T-cell (primary cell): ENCODE results near the gene METRN. TPM values are rescaled to one million over a fixed set of nuclear protein-coding genes. Genes with fewer than 3 reads are reported as not detected.
"Not testable (repeated sequence)": the region's sequence is repeated elsewhere in the genome, so short reads cannot be mapped to it uniquely, and the experiment has no call there.

Source experiments
- ATAC-seq, 4 experiments: fragments of 200-7000 bp in 3 of 4; fragments of 150-1000 bp in 1 of 4; cut with Tn5 transposase; replicated peaks in 1 of 4; 1 replicate in 3 of 4; 2 replicates in 1 of 4; pipeline ENCODE4 v1.10.0; 2021; ENCODE audit warnings: moderate library complexity in 3 of 4, mild to moderate bottlenecking in 2 of 4, moderate number of reproducible peaks in 1 of 4
- CTCF ChIA-PET, 2 donors: fragments of 300-600 bp; sonication (Branson Sonifier 250); formaldehyde crosslinking; loops; one replicate each; lab custom pipeline; 2022; ENCODE audit warnings: antibody characterized with exemption in 2 of 2; lab: Charles Lee
- POLR2A ChIA-PET, 2 donors: fragments of 300-600 bp; sonication (Branson Sonifier 250); formaldehyde crosslinking; loops; one replicate each; lab custom pipeline; 2022; ENCODE audit warnings: antibody characterized with exemption in 2 of 2; lab: Charles Lee
- DNase-seq, 35 experiments: peaks; one replicate each; pipeline versions ENCODE4 v3.0.0 to v3.0.0-alpha.2; 2013 to 2023
- H3K27ac ChIP-seq: one replicate; pipeline ENCODE4 v1.5.1; 2013; ENCODE audit warnings: low read length
- H3K27me3 ChIP-seq, 2 experiments: replicated peaks in 1 of 2; 1 replicate in 1 of 2; 2 replicates in 1 of 2; pipeline versions ENCODE4 v1.6.1 to v1.7.0; 2013; ENCODE audit warnings: low read length in 1 of 2, mixed read lengths in 1 of 2; ENCODE audit not compliant: control insufficient read depth in 2 of 2, insufficient read depth in 2 of 2; ENCODE audit errors: extremely low read depth in 1 of 2
- H3K36me3 ChIP-seq, 2 donors: 1 replicate in 1 of 2; 2 replicates in 1 of 2; pipeline versions ENCODE4 v1.6.1 to v1.7.0; 2013; ENCODE audit warnings: low read length in 1 of 2; ENCODE audit not compliant: control insufficient read depth in 2 of 2, insufficient read depth in 1 of 2; ENCODE audit errors: extremely low read depth in 1 of 2
- H3K4me1 ChIP-seq, 2 experiments: 1 replicate in 1 of 2; 2 replicates in 1 of 2; pipeline versions ENCODE4 v1.6.1 to v1.7.0; 2013; ENCODE audit warnings: low read length in 2 of 2, mixed read lengths in 1 of 2; ENCODE audit not compliant: insufficient read depth in 2 of 2, control insufficient read depth in 1 of 2; ENCODE audit errors: extremely low read depth in 1 of 2
- H3K4me3 ChIP-seq, 2 donors: 1 replicate in 1 of 2; 2 replicates in 1 of 2; pipeline versions ENCODE4 v1.5.1 to v1.7.0; 2013; ENCODE audit warnings: mild to moderate bottlenecking in 2 of 2, low read length in 1 of 2, moderate library complexity in 1 of 2; ENCODE audit not compliant: control insufficient read depth in 1 of 2; ENCODE audit errors: extremely low read depth in 1 of 2
- H3K9me3 ChIP-seq: 2 replicates; pipeline ENCODE4 v1.7.0; 2013
- H3K27ac Mint-ChIP-seq, 2 donors: one replicate each; pipeline ENCODE4 v1.8.0; 2020 to 2021; ENCODE audit warnings: mild to moderate bottlenecking in 2 of 2, mixed read lengths in 2 of 2
- H3K27me3 Mint-ChIP-seq, 2 donors: one replicate each; pipeline ENCODE4 v1.8.0; 2021 to 2022; ENCODE audit warnings: mixed read lengths in 2 of 2
- H3K36me3 Mint-ChIP-seq: one replicate; pipeline ENCODE4 v1.8.0; 2021; ENCODE audit warnings: mixed read lengths
- H3K4me1 Mint-ChIP-seq, 3 donors: one replicate each; pipeline ENCODE4 v1.8.0; 2020 to 2022; ENCODE audit warnings: mixed read lengths in 3 of 3, mild to moderate bottlenecking in 1 of 3
- H3K4me3 Mint-ChIP-seq, 3 donors: one replicate each; pipeline ENCODE4 v1.8.0; 2020 to 2022; ENCODE audit warnings: mild to moderate bottlenecking in 3 of 3, mixed read lengths in 3 of 3, moderate library complexity in 3 of 3
- H3K9me3 Mint-ChIP-seq, 3 donors: one replicate each; pipeline ENCODE4 v1.8.0; 2020 to 2022; ENCODE audit warnings: mixed read lengths in 3 of 3
- WGBS: methylation state at CpG from one replicate; pipeline ENCODE4 v1.1.5; 2013; ENCODE audit warnings: missing lambda C conversion rate; ENCODE audit not compliant: insufficient coverage; 5-methylcytosine and 5-hydroxymethylcytosine counted together
- total RNA-seq, 35 experiments: library from RNA in 6 of 35; stranded (reverse) in 6 of 35; fragments of 120-200 nt in 1 of 35; gene quantifications; one replicate each; pipeline versions ENCODE4 v1.2.1 to v1.2.4 and lab custom pipeline; 2013 to 2026

The METRN gene
- total RNA-seq, 5 donors from 2014 or later (not counting 1 experiment from before 2014, with no cell fraction given) = 4.2 to 18.2 (median 12.0) TPM

- Mint-ChIP-seq H3K9me3 (no peaks in the 10 kb centered on the region), H3K36me3 (no peaks in the 10 kb centered on the region), H3K4me1 (peaks cover 6 to 16% (median 7%) of the 10 kb centered on the region in 3 donors), H3K27me3 (peaks cover 23 to 48% of the 10 kb centered on the region in 2 donors), H3K4me3 (no peak overlapping the region), H3K27ac (no peak overlapping the region)
- WGBS = 10% methylated on average over 8 of the region's 25 CpGs
- Histone ChIP-seq H3K4me3 (no peak overlapping the region), H3K27ac (no peak overlapping the region), H3K36me3 (no peaks in the 10 kb centered on the region), H3K9me3 (no peaks in the 10 kb centered on the region), H3K4me1 (peaks cover 0 to 28% of the 10 kb centered on the region in 2 experiments), H3K27me3 (peaks cover 8 to 76% of the 10 kb centered on the region in 2 experiments)
- ChIA-PET CTCF (interaction anchor here (0.8 to 2.1 kb wide), 6 partner anchors 9 to 391 kb away, joined by 3 to 5 read pairs (median 4); partner anchors contain the start of genes ANTKMT (in 1 of the 2), CCDC78 (in 1 of the 2), CHTF18 (in 1 of the 2) and RPUSD1 (in 1 of the 2)), POLR2A (no interaction called here)
- DNase-seq (peak; percentile 40 to 89 (median 67)), ATAC-seq (peak; percentile 41 to 55 (median 44))
These were observed 3.2 kb upstream of the METRN start for GRCh38 chr16:711548-712320.

- POLR2A ChIA-PET, H3K9me3 ChIP-seq, H3K9me3 Mint-ChIP-seq, ATAC-seq, H3K27ac ChIP-seq, H3K27ac Mint-ChIP-seq, H3K36me3 ChIP-seq, H3K4me3 ChIP-seq, H3K36me3 Mint-ChIP-seq: not testable (repeated sequence)
- Histone ChIP-seq H3K4me1 (peaks cover 0 to 28% of the 10 kb centered on the region in 2 experiments), H3K27me3 (peaks cover 8 to 71% of the 10 kb centered on the region in 2 experiments)
- WGBS = 51% methylated on average over 3 of the region's 13 CpGs
- peaks cover 6 to 14% (median 7%) of the 10 kb centered on the region in 3 donors for H3K4me1 Mint-ChIP-seq
- peak in 13 of 35 experiments; percentile 26 to 61 (median 37) for DNase-seq
- H3K27me3 Mint-ChIP-seq = peaks cover 21 to 40% of the 10 kb centered on the region in 2 donors
- CTCF ChIA-PET = interaction anchor here (0.5 to 1.6 kb wide), 4 partner anchors 8 to 473 kb away, joined by 3 to 5 read pairs (median 4); partner anchors contain the start of genes ANTKMT (in 1 of the 2) and CCDC78 (in 1 of the 2)
- H3K4me3 Mint-ChIP-seq = peak overlapping the region in 1 of 3 donors; percentile 12
These were observed 2.1 kb upstream of the METRN start for GRCh38 chr16:712740-713250.

GRCh38 chr16:714079-714478, 839 bp upstream of the METRN start:
- no peak for ATAC-seq
- Mint-ChIP-seq H3K4me3 (peak overlapping the region in 2 of 3 donors; percentile 21 to 51), H3K27ac (peak overlapping the region in 1 of 2 donors; percentile 39), H3K4me1 (peaks cover 7 to 16% (median 10%) of the 10 kb centered on the region in 3 donors), H3K36me3 (no peaks in the 10 kb centered on the region), H3K27me3 (peaks cover 14 to 28% of the 10 kb centered on the region in 2 donors), H3K9me3 (no peaks in the 10 kb centered on the region)
- peaks cover under 1 to 63% of the 10 kb centered on the region in 2 experiments for H3K27me3 ChIP-seq
- no peak for DNase-seq
- H3K9me3 ChIP-seq = no peaks in the 10 kb centered on the region
- 67% methylated on average over 10 of the region's 11 CpGs for WGBS
- no peaks in the 10 kb centered on the region for H3K36me3 ChIP-seq
- no peak overlapping the region for H3K4me3 ChIP-seq
- H3K4me1 ChIP-seq = peaks cover 0 to 36% of the 10 kb centered on the region in 2 experiments
- ChIA-PET CTCF (no interaction called here), POLR2A (interaction anchor here in 1 of 2 donors (0.6 kb wide), 1 partner anchor 29 kb away, joined by 3 read pairs; no protein-coding TSS in a partner anchor)
- H3K27ac ChIP-seq = no peak overlapping the region

GRCh38 chr16:715477-716199, 720 bp downstream of the METRN start:
- Histone ChIP-seq H3K27me3 (peaks cover 0 to 48% of the 10 kb centered on the region in 2 experiments), H3K27ac (no peak overlapping the region), H3K4me1 (peaks cover 5 to 51% of the 10 kb centered on the region in 2 experiments), H3K9me3 (no peaks in the 10 kb centered on the region), H3K4me3 (peak overlapping the region; percentile 21 to 56), H3K36me3 (no peaks in the 10 kb centered on the region)
- Mint-ChIP-seq H3K27me3 (peaks cover 9 to 14% of the 10 kb centered on the region in 2 donors), H3K36me3 (no peaks in the 10 kb centered on the region), H3K4me1 (peaks cover 18 to 30% (median 21%) of the 10 kb centered on the region in 3 donors), H3K4me3 (peak overlapping the region; percentile 57 to 68 (median 61)), H3K9me3 (no peaks in the 10 kb centered on the region), H3K27ac (no peak overlapping the region)
- 3% methylated on average over 70 of the region's 74 CpGs for WGBS
- ATAC-seq = peak; percentile 9 to 26 (median 22)
- POLR2A ChIA-PET = interaction anchor here in 1 of 2 donors (0.5 to 0.8 kb wide), 2 partner anchors 10 to 92 kb away, joined by 3 to 4 read pairs; no protein-coding TSS in a partner anchor
- peak in 1 of 35 experiments; percentile 37 for DNase-seq
- CTCF ChIA-PET = interaction anchor here (0.7 to 0.8 kb wide), 3 partner anchors 13 to 387 kb away, joined by 3 to 6 read pairs (median 3); no protein-coding TSS in a partner anchor

GRCh38 chr16:716200-716568, 1.3 kb downstream of the METRN start:
- Histone ChIP-seq H3K9me3 (no peaks in the 10 kb centered on the region), H3K27ac (no peak overlapping the region), H3K4me1 (peaks cover 5 to 53% of the 10 kb centered on the region in 2 experiments), H3K4me3 (no peak overlapping the region), H3K36me3 (no peaks in the 10 kb centered on the region), H3K27me3 (peaks cover 0 to 42% of the 10 kb centered on the region in 2 experiments)
- ChIA-PET POLR2A (interaction anchor here in 1 of 2 donors (0.8 kb wide), 1 partner anchor 9 kb away, joined by 3 read pairs; no protein-coding TSS in a partner anchor), CTCF (interaction anchor here (0.7 to 0.8 kb wide), 3 partner anchors 12 to 387 kb away, joined by 3 to 6 read pairs (median 3); no protein-coding TSS in a partner anchor)
- DNase-seq = no peak
- Mint-ChIP-seq H3K9me3 (no peaks in the 10 kb centered on the region), H3K27ac (no peak overlapping the region), H3K36me3 (no peaks in the 10 kb centered on the region), H3K4me3 (peak overlapping the region; percentile 50 to 68 (median 57)), H3K4me1 (peaks cover 19 to 30% (median 21%) of the 10 kb centered on the region in 3 donors), H3K27me3 (peaks cover 8 to 12% of the 10 kb centered on the region in 2 donors)
- 69% methylated on average over 5 of the region's 12 CpGs for WGBS
- no peak for ATAC-seq
